Stimulated activated CD4-positive, alpha-beta T cell treated with anti-CD3 and anti-CD28 coated beads, Interleukin-2, amount 100 ng/mL, for 48 hours (primary cell): Measurements from ENCODE around the gene GET3.
"Not testable (repeated sequence)": the region's sequence is repeated elsewhere in the genome, so short reads cannot be mapped to it uniquely, and the experiment has no call there.

Experiments used
- DNase-seq, 2 donors: peaks; one replicate each; pipeline ENCODE4 v3.0.0-alpha.2; 2020

Gene GET3

GRCh38 chr19:12720296-12720695 is 17.0 kb upstream of the GET3 start:
- no peak for DNase-seq

DNA sequence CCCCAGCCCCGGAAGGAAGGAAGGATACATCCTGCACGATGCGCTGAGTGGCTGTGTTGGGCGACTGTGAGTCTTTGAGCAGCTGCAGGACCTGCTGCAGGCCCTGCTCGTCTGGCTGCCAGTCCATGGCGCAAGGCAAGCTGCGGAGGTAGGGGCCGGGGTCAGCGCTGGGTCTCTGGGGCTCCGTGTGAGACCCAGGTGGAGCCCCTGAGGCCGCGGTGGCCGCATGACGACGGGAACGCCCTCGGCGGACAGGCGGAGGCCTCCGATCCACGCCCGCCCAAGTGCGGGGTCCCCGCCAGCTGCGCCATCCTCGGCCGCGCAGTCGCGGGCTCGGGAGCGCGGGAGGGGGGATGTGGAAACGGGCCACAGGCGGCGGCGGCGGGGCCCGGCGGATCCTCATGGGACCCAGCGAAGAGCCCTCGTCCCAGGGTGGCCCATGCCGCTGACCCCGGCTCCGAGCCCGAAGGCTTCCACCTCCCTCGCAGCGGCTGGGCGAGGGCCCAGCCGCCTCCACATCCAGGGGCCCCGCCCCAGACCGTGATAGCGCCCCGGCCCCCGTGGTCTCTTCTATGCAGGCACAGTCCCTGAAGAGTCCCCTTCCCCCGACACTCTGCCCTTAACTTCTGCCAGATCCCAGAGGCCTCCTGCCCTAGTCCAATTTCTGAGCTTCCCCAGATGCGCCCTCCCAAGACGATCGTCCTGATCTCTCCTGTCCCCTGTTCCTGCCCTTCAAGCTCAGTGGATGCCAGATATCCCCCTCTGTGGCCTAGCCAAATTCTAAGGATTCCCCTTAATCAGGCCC is 16.2 kb upstream of the GET3 start:
- DNase-seq: no peak

DNA sequence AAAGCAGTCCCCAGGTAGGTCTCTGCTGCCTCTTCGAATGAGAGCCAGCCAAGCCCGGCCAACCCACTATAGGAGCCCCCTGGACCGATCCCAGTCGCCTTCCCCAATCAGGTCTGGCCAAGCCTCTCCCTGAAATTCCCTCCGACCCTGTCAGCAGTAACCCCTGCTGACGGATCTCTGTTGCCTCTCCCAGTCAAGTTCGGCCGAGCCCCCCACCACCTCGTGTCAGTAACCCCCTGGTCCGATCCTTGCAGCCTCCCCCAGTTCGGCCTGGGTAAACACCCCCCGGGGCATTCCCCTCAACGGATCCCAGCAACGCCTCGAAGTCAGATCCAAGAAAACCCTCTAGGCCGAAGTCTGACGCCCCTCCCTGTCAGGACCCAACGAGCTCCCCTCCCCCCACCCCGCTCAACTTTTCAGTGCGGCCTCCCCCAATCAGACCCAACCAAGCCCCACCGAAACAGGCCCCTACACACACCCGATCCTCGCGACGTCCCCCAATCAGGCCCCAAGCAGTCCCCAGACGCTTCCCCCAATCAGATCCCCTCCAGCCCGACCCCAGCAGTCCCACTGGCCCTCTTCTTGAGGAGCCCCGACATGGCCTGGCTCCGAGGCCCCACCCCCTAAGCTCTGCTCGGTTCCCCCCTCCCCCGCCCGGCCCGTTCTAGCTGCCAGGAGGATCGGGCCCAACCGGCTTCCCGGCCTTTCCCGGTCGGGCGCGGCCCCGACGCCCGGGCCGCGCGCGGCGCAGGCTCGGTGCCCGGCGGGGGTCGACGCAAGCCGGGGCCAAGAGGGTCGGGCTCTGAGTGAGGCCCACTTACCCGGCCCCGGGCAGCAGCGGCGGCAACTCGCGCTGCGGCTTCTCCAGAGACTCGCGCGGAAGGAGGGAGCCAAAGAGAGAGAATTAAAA is 15.4 kb upstream of the GET3 start:
- DNase-seq: peak; percentile 41 to 45

DNA sequence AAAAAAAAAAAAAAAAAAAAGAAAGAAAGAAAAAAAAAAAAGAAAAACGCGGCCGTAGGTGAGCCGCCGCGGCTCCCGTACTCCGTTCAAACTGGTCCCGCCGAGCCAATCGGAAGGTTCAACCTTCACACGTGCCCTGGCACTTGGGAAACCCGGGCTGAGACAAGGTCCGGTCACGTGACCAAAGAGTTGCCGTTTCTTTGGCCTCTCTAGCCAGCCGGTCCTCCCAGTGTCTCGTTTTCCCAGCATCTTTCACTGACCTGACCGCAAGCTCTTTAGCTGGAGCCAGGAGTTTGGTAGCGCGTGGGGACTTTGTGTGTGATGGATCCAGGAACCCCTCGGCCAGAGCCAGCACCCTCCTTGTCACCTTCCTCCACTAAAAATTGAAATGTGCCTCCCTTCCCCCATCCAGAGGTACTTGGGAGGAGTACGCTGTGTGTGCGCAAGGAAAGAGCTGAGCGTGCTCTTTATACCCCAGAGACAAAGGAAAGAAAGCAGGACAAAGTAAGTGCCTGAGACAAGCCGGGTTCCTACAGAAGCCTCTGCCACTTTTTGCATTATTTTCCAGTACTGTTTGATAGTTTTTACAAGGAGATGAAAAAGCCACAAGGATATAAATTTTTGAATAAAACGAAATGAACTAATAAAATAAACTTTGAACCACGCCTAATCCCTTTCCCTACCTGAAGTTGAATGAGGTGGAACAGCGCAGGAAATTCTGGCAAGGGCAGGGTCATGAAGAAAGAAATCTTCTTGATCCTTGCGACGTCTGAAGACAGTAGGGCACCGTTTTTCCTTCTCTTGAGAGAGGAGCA is 14.5 kb upstream of the GET3 start:
- peak; percentile 83 to 85 for DNase-seq

GRCh38 chr19:12723381-12723640 is 14.0 kb upstream of the GET3 start:
- DNase-seq: no peak

DNA sequence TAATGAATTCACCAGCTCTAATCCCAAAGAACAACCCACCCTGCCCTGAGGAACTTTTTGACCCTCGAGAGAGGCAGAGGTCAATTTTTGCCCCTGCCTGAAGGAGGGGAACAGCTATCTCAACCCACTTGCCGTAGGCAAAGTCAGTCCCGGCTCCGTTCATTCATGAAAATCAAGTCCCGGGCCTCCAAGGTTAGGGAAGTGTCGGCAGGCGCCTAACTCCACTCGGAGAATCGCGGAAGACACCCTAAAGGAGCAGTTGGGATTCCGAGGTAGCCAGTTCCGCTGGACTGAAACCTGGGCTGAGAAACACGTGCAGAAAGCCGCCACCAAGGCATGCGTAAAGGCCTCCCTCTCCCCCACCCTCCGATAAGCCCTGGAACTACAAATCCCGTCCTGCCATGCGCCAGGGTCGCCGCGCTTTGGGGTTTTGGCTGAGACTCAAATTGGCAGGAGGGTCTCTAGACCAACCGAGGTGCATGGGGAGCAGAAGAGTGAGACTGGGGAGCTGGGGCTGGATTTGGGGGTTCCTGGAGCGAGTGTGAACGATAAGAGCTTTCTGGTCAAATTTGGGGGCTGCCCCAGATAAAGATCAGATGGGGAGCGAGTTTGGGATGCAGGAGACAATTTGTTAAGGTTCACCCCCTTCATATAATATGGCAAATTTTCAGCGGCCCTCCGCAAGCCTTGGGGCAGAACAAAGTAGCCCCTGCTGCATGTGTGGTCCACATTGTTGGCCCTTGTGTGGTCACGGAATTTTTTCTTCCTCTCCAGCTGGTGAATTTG is 13.5 kb upstream of the GET3 start, which contains the start of gene TNPO2:
TSS of gene TNPO2 (minus strand) at position 292 of the 786 bp plus-strand sequence. CDS start 2,955 bp downstream, outside the sequence.
- peak; percentile 62 to 65 for DNase-seq

DNA sequence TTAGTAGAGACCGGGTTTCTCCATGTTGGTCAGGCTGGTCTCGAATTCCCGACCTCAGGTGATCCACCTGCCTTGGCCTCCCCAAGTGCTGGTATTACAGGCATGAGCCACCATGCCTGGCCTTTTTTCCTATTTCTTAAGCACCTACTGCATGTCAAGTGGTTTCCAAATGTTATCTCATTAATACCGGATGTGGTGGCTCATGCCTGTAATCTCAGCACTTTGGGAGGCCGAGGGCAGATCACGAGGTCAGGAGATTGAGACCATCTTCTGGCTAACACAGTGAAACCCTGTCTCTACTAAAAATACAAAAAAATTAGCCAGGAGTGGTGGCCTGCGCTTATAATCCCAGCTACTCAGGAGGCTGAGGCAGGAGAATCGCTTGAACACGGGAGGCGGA is 11.7 kb upstream of the GET3 start:
- DNase-seq: not testable (repeated sequence)

DNA sequence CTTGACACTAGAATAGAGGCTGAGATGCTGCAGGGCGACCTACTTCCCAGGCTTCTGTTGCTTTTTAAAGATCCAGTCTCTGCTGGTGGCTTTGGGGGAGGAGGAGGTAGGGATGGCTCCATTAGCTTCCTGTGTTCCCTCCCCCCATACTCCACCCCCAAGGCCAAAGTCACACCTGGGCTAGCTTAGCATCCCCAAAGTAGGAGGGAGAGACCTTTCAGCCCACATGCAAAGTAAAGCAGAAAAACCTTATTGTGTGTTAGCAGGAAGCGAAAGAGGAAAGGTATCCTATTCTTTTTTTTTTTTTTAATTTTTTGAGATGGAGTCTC is 10.3 kb upstream of the GET3 start:
- no peak for DNase-seq

- no peak for DNase-seq
These were observed 9.4 kb upstream of the GET3 start for GRCh38 chr19:12727745-12728433.

- DNase-seq: no peak
These were observed 7.2 kb upstream of the GET3 start for GRCh38 chr19:12730064-12730463.

DNA sequence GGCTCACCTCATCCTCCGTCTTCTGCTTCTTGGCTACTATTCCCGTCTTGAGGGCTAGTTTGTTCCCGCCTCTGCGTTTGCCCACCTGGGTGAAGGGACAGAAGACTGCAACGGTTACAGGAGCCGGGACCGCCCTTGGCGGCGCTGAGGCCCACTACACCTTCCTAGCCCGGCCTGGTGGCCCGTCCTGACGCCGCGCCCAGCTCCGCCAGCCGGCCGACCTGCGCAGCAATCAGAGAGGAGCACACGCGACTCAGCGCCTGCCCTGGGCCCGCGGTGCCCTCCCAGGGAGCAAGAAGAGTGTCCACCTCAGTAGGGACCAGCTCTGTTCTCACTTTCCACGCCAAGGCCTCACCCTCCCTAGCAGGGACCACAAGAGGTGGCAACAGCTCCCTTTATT is 6.0 kb upstream of the GET3 start:
- no peak for DNase-seq

DNA sequence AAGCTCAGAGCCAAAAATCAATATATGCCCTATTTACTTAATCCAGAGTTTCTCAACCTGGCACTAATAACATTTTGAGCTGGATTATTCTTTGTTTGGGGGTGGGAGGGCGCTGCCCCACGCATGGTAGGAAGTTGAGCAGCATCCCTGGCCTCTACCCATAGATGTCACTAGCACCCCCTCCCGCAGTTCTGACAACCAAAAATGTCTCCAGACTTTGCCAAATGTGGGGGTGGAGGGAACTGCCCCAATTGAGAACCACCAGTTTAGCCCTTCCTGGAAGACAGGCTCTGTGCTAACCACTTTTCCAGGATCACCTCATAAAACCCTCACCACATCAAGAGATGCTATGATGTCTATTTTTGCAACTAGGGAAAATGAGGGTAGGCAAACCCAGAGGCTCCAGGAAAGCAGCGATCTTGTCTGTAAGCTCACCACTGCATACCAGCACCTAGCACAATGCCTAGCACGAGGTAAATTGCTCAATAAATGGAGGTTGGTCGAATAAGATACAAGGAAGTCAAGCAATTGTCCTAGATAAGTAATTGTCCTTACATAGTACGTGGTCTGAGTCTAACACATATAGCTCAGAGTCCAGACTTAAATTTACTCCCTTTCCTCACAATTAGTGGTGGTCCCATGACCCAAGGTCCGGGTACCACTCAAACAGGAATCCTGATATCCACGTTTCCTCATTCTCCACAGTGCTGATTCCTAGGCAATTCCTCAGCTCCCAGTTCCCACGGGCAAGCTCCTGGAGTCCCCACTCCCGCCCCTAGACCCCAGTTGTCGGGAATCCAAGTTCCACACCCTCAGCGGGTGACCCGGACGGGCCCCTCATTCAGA is 3.7 kb upstream of the GET3 start:
- peak; percentile 36 to 48 for DNase-seq

DNA sequence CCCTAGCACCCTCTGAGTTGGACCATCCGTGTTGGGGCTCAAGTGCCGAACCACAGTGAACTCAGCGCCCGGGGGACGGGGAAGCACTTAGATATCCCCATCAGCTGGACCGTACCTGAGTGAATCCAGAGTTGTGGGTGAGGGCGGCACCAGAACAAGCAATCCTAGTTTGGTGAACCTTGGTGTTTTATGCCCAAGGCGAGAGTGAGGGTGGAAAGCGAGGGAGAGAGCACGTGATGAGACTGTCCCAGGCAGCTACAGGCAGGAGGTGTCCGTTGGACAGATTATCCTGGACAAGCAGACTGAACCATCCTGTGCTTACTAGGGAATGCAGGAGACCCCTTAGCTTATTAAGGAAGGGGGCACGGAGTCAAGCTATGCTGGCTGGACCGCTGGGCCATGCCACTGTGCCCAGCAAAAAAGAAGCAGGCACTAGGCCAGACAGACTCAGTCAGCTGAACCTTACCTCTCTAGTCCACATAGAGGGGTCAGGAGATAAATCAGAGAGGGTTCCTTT is 596 bp downstream of the GET3 start:
- DNase-seq: no peak

GRCh38 chr19:12745166-12745897 is 8.0 kb downstream of the GET3 start:
- no peak for DNase-seq

GRCh38 chr19:12748489-12748888 is 11.2 kb downstream of the GET3 start:
- DNase-seq: no peak

DNA sequence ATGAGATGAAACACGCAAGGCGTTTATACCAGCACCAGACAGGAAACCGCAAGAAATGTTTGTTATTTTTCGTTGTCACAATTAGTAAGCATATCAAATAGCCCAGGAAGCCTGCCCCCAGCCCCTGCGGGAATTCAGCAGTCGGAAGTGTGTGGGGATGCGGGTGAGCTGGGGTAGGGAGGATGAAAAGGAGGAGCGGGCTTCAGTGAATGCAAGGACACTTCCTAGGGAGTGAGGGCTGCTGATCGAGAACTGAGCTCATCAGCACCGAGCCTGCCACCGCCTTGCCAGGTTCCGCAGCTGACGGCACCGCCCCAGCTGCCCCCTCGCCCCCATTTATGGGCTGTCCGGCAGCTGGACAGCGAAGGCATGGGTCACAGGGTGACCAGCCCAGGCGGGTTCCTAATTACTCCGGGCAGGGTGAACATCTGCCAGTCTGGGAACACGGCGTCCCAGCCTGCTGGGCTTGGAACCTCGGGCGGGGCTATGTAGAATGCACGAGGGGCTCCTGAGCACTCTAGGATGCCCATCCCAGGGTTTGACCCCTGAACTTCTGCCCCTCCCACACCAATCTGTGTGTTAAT is 12.7 kb downstream of the GET3 start:
- DNase-seq: no peak

DNA sequence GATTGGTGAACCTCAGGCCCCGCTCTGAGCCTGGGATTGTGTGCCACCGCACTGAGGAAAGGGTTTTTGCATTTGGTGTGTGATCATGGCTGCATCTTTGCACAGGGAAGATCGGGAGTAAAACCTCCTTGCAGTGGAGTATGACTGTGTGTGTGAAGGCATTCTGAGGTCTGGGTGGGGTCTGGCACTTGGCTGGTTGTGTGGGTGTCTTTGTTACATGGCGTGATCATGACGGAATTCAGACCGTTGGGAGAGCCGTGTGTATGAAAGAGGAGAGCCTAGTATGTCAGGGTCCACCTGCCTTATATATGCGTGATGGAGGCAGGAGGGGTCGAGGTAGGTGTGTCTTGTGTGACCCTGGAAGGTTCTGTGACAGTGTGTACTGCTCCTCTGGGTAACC is 13.6 kb downstream of the GET3 start:
- no peak for DNase-seq

DNA sequence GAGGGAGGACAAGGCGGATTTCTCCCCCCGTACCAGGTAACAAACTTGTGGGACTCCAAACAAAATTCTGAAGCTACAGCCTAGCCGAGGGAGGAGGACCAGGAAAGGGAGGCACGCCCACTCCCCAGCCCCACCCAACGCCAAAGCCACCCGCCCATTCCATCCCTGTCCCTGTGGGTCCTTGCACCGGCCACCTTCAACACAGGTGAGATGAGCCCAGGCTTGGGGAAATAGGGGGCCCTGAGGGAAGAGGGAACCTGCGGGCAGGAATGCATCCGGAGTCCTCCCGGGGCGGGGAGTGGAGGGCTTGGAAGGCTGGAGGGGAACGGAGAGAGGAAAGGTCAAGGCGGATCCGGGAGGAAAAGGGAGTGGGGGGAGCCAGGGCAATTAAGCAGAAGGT is 14.3 kb downstream of the GET3 start, which contains the start of gene BEST2:
TSS of gene BEST2 (plus strand) at position 157 of the 400 bp plus-strand sequence. CDS start 802 bp downstream, outside the sequence.
- no peak for DNase-seq

DNA sequence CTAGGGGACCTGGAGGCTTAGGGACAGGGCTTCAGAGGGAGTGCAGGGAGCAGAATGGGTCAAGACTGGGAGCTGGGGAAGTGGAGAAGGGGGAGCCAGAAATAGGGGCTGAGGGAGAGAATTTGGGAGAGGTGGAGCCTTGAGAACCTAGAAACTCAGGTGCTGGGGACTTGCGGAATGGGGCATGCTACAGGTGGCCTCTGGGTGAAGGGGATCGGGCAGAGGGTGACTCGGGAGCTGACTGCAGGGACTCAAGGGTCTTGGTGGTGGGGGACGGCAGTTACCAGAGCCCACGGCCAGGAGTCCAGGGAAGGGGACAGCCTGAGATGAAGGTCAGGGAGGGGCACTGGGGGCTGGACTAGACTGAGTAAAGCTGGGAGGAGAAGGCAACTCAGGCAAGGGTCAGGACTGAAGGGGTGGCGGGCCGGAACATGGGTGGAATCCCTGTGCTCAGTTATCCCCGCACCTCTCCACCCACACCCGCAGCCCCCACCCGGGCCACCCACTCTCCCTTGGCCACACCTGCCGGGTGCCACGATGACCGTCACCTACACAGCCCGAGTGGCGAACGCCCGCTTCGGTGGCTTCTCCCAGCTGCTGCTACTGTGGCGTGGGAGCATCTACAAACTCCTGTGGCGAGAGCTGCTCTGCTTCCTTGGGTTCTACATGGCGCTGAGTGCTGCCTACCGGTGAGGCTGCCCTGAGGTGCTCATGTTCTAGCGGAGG is 14.9 kb downstream of the GET3 start:
- DNase-seq: no peak
